Endothelial cell of umbilical vein (primary cell): ENCODE results near the gene DHFR. TPM values are rescaled to one million over a fixed set of nuclear protein-coding genes. Genes with fewer than 3 reads are reported as not detected.

ENCODE experiments used
- BruUV-seq: library from RNA; stranded (reverse); fragments of 400-500 nt; replicated peaks from 2 replicates; lab custom pipeline; 2021; lab: Mats Ljungman, UMichigan
- CTCF ChIA-PET: fragments of 300-600, 350-600 bp; sonication (Branson Sonifier 250); formaldehyde crosslinking; loops from one replicate; lab custom pipeline; 2021; ENCODE audit warnings: antibody characterized with exemption, inconsistent platforms; lab: Charles Lee
- POLR2A ChIA-PET: fragments of 300-600, 350-600 bp; sonication (Branson Sonifier 250); formaldehyde crosslinking; loops from one replicate; lab custom pipeline; 2021; ENCODE audit warnings: antibody characterized with exemption, inconsistent platforms; lab: Charles Lee
- DNase-seq: peaks from one replicate; pipeline ENCODE4 v3.0.0-alpha.2; 2011; ENCODE audit warnings: low read depth, low spot score
- FAIRE-seq: peaks from 2 replicates; lab custom pipeline; 2011; peaks lifted over from hg19 to GRCh38; lab: Jason Lieb, UNC
- H2AFZ ChIP-seq: 2 replicates; pipeline ENCODE4 v1.6.0; 2012; ENCODE audit warnings: low read depth, low read length, control low read depth, inconsistent platforms
- H3K27ac ChIP-seq: 2 replicates; pipeline ENCODE4 v1.5.1; 2011; ENCODE audit warnings: low read depth, mild to moderate bottlenecking, control low read depth, low read length, moderate library complexity; ENCODE audit not compliant: insufficient read depth
- H3K27me3 ChIP-seq, 2 experiments: 2 replicates each; pipeline versions ENCODE4 v1.6.0 to v1.6.1; 2011; ENCODE audit warnings: low read length in 2 of 2, mixed read lengths in 1 of 2; ENCODE audit not compliant: control insufficient read depth in 2 of 2, insufficient read depth in 2 of 2
- H3K36me3 ChIP-seq, 2 experiments: 2 replicates in 1 of 2; 3 replicates in 1 of 2; pipeline ENCODE4 v1.5.1; 2011; ENCODE audit warnings: low read length in 2 of 2, mild to moderate bottlenecking in 1 of 2, moderate library complexity in 1 of 2; ENCODE audit not compliant: control insufficient read depth in 2 of 2, insufficient read depth in 2 of 2; ENCODE audit errors: extremely low read depth in 1 of 2
- H3K4me1 ChIP-seq: 3 replicates; pipeline ENCODE4 v1.5.1; 2011; ENCODE audit warnings: mild to moderate bottlenecking, low read length; ENCODE audit not compliant: control insufficient read depth, insufficient read depth; ENCODE audit errors: extremely low read depth
- H3K4me2 ChIP-seq: 2 replicates; pipeline ENCODE4 v1.6.1; 2011; ENCODE audit warnings: low read length, control low read depth, mixed read lengths; ENCODE audit not compliant: insufficient read depth
- H3K4me3 ChIP-seq, 3 experiments: fragments of 200-600 bp in 1 of 3; sonication (generic), shearing (Covaris generic) in 1 of 3; replicated peaks in 1 of 3; 2 replicates each; pipeline ENCODE4 v1.5.1; 2011 to 2016; ENCODE audit warnings: control low read depth in 3 of 3, low read length in 3 of 3, mild to moderate bottlenecking in 2 of 3, inconsistent platforms in 1 of 3, low read depth in 1 of 3, moderate library complexity in 1 of 3; ENCODE audit not compliant: insufficient read depth in 1 of 3
- H3K79me2 ChIP-seq: 2 replicates; pipeline ENCODE4 v1.6.0; 2012; ENCODE audit warnings: low read length, inconsistent platforms; ENCODE audit not compliant: control insufficient read depth, insufficient read depth
- H3K9ac ChIP-seq: replicated peaks from 2 replicates; pipeline ENCODE3; 2011; ENCODE audit warnings: low read length, control low read depth; ENCODE audit not compliant: insufficient read depth; ENCODE audit errors: extremely low read depth
- H3K9me1 ChIP-seq: replicated peaks from 3 replicates; pipeline ENCODE4 v1.6.0; 2011; ENCODE audit warnings: mild to moderate bottlenecking, low read length; ENCODE audit not compliant: control insufficient read depth, insufficient read depth; ENCODE audit errors: extremely low read depth
- H3K9me3 ChIP-seq: replicated peaks from 2 replicates; pipeline ENCODE4 v1.5.1; 2012; ENCODE audit warnings: low read length, inconsistent platforms; ENCODE audit not compliant: control insufficient read depth, insufficient read depth
- H4K20me1 ChIP-seq: replicated peaks from 2 replicates; pipeline ENCODE3; 2011; ENCODE audit warnings: mild to moderate bottlenecking, low read length; ENCODE audit not compliant: control insufficient read depth, insufficient read depth; ENCODE audit errors: extremely low read depth
- EZH2 ChIP-seq: IDR thresholded peaks from 2 replicates; pipeline ENCODE4 v1.6.1; 2012; ENCODE audit warnings: borderline replicate concordance, low read depth, mild to moderate bottlenecking, moderate library complexity, low read length, inconsistent platforms; ENCODE audit not compliant: severe bottlenecking
- FOS ChIP-seq: IDR thresholded peaks from 2 replicates; pipeline ENCODE4 v1.6.1; 2011; ENCODE audit warnings: mild to moderate bottlenecking, low read length, moderate library complexity, borderline replicate concordance; ENCODE audit not compliant: insufficient read depth
- GATA2 ChIP-seq: IDR thresholded peaks from 2 replicates; pipeline ENCODE4 v1.7.0; 2011; ENCODE audit warnings: low read depth, mild to moderate bottlenecking, moderate library complexity, mixed read lengths, low read length; ENCODE audit not compliant: insufficient read length, insufficient read depth
- JUN ChIP-seq: IDR thresholded peaks from 2 replicates; pipeline ENCODE4 v1.6.1; 2011; ENCODE audit warnings: borderline replicate concordance, low read depth; ENCODE audit not compliant: insufficient read length, insufficient read depth
- MYC ChIP-seq: IDR thresholded peaks from one replicate; pipeline ENCODE4 v1.6.1; 2011; ENCODE audit warnings: mild to moderate bottlenecking, low read depth, low read length
- POLR2A ChIP-seq: IDR thresholded peaks from 2 replicates; pipeline ENCODE4 v1.6.1; 2012; ENCODE audit warnings: low read depth, mild to moderate bottlenecking, control low read depth, low read length
- POLR2AphosphoS5 ChIP-seq: IDR thresholded peaks from 2 replicates; pipeline ENCODE4 v1.6.1; 2012; ENCODE audit warnings: low read depth, mild to moderate bottlenecking, control low read depth, low read length, moderate library complexity; ENCODE audit not compliant: insufficient read depth
- dilution Hi-C: fragments of 300-500 bp; cut with MboI; formaldehyde crosslinking; loops from one replicate; pipeline ENCODE4 v1.15.0; 2019; ENCODE audit warnings: low sequenced_read_pairs; ENCODE audit not compliant: extremely low pct_ligation_motif_present
- intact Hi-C: fragments of 100-400 bp; cut with micrococcal nuclease; formaldehyde crosslinking; loops from one replicate; pipeline ENCODE4 v1.10.0; 2022
- polyA plus RNA-seq, 4 experiments: library from polyadenylated mRNA; depleted of rRNA in 3 of 4; stranded (reverse) in 3 of 4; unstranded in 1 of 4; fragments of >200 nt; gene quantifications; 2 replicates each; pipeline versions ENCODE4 v1.2.1 to v1.2.3, GENCODE V29; 2011 to 2012; ENCODE audit warnings: missing spikeins in 1 of 4
- total RNA-seq: library from RNA; stranded (reverse); gene quantifications from 2 replicates; pipeline ENCODE4 v1.2.3, GENCODE V29; 2021
- TF ChIP-seq, protein P1 (sequence below): IDR thresholded peaks from 2 replicates; pipeline ENCODE4 v1.6.1; 2011; ENCODE audit not compliant: insufficient read depth, insufficient read length
- TF ChIP-seq, protein P2 (sequence below), 2 donors: IDR thresholded peaks; 1 replicate in 1 of 2; 2 replicates in 1 of 2; pipeline ENCODE4 v1.5.1; 2011; ENCODE audit warnings: low read length in 2 of 2, mild to moderate bottlenecking in 2 of 2, moderate library complexity in 2 of 2, control low read depth in 1 of 2, inconsistent platforms in 1 of 2, low read depth in 1 of 2; ENCODE audit not compliant: insufficient read depth in 1 of 2; ENCODE audit errors: extremely low read depth in 1 of 2

Gene DHFR
- total and polyA plus RNA-seq, 2 donors (not counting 3 experiments of a cell fraction or from before 2014, with no cell fraction given): 17.6 to 35.8 TPM

DNA sequence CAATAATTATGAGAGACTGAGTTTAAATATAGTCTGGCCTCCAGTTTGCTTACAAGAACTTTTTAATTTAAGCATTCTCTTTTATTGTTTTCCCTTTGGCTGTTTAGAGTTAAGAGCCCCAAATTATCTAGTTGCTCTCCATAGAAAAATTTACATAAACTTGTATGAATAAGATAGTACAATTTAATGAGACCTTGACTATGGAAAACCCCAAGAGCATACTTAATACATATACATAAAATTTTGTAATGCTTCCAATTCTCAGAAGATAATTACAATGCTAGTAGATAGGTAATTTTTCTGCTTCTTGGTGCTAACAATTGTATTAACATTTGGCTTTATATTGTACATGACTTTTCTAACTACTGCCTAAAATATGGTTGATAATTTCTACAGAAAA is 20.6 kb downstream of the DHFR start:
- Histone ChIP-seq H3K4me2 (no peak overlapping the region), H3K9ac (no peak overlapping the region), H3K79me2 (no peaks in the 10 kb centered on the region), H3K27me3 (no peaks in the 10 kb centered on the region), H2AFZ (no peak overlapping the region), H4K20me1 (no peaks in the 10 kb centered on the region), H3K27ac (no peak overlapping the region), H3K36me3 (peaks cover 0 to 4% of the 10 kb centered on the region in 2 experiments), H3K4me3 (no peak overlapping the region), H3K9me1 (no peaks in the 10 kb centered on the region), H3K9me3 (no peaks in the 10 kb centered on the region), H3K4me1 (peaks cover 2% of the 10 kb centered on the region)
- ChIA-PET POLR2A (no interaction called here), CTCF (no interaction called here)
- dilution Hi-C loops: no loop called here
- intact Hi-C loops: no loop called here
- BruUV-seq: no TSS peak
- FAIRE-seq: no peak
- TF ChIP-seq POLR2AphosphoS5 (no peak), EZH2 (no peak), JUN (no peak), POLR2A (no peak), GATA2 (no peak), FOS (no peak), MYC (no peak)
- TF ChIP-seq, protein P1, sequence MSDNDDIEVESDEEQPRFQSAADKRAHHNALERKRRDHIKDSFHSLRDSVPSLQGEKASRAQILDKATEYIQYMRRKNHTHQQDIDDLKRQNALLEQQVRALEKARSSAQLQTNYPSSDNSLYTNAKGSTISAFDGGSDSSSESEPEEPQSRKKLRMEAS: no peak
- TF ChIP-seq, protein P2, sequence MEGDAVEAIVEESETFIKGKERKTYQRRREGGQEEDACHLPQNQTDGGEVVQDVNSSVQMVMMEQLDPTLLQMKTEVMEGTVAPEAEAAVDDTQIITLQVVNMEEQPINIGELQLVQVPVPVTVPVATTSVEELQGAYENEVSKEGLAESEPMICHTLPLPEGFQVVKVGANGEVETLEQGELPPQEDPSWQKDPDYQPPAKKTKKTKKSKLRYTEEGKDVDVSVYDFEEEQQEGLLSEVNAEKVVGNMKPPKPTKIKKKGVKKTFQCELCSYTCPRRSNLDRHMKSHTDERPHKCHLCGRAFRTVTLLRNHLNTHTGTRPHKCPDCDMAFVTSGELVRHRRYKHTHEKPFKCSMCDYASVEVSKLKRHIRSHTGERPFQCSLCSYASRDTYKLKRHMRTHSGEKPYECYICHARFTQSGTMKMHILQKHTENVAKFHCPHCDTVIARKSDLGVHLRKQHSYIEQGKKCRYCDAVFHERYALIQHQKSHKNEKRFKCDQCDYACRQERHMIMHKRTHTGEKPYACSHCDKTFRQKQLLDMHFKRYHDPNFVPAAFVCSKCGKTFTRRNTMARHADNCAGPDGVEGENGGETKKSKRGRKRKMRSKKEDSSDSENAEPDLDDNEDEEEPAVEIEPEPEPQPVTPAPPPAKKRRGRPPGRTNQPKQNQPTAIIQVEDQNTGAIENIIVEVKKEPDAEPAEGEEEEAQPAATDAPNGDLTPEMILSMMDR (IDR thresholded peaks at IDR 0.05; ENCODE audit: extremely low read depth in 1 of 2, insufficient read depth in 1 of 2, low read depth in 1 of 2, low read length in 2 of 2): no peak
- no peak for DNase-seq
